ENCODE results near the gene CYSRT1.
A peak's percentile ranks its signal among the peaks of the same experiment; 100 is the strongest.

CYSRT1 gene

GRCh38 chr9:137227054-137227852 is 2.3 kb downstream of the CYSRT1 start, which contains the start of gene RNF224:
Gene RNF224 (plus strand): TSS chr9:137227502. CDS start chr9:137228336, 834 bp downstream.
- peak; percentile 82 for DNase-seq

DNA sequence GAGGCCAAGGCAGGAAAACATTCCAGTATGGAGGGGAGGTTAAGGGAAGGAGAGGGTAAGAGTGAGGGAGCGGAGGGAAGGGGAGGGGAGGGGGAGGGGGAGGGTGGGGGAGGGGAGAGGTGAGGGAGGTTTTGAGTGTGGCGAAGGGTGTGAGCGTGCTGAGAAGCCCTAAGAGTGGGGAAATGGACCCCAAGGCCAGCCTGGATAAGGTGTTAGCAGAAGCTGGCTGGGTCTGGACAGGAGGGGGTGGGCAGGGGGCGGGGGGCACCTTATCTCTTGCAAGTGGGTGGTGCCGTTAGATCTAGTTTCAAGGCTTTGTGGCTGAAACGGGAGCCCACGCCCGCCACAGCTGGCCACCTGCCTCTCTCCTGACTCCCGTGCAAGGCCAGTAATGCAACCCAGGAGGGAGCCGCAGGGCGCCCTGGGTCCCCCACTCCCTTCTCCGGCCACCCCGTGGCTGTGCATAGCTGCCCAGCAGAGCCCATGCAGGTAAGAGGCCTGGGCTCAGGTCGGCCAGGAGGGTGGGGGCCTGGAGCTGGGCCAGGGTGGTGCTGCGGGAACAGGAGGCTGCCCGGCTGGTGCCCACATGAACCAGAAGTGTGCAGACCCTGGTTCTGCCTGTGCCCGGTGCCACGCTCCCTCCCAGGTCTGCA is 3.0 kb downstream of the CYSRT1 start:
- no peak for DNase-seq

DNA sequence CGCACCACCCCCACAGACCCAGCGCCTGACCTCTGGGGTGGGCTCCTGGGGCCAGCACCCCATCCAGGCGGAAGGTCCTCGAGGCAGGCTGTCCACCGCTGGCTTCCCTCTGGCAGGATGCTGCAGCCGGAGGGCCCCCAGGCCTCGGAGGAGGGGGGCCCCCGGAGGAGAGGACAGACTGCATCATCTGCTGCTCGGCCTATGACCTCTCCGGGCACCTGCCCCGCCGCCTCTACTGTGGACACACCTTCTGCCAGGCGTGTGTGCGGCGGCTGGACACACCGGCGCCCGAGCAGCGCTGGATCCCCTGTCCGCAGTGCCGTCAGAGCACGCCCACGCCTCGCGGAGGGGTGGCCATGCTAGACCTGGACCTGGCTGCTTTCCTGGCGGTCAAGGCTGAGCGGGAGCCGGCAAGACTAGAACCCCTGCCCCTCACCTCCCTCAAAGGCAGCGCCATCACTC is 3.6 kb downstream of the CYSRT1 start:
- no peak for DNase-seq

DNA sequence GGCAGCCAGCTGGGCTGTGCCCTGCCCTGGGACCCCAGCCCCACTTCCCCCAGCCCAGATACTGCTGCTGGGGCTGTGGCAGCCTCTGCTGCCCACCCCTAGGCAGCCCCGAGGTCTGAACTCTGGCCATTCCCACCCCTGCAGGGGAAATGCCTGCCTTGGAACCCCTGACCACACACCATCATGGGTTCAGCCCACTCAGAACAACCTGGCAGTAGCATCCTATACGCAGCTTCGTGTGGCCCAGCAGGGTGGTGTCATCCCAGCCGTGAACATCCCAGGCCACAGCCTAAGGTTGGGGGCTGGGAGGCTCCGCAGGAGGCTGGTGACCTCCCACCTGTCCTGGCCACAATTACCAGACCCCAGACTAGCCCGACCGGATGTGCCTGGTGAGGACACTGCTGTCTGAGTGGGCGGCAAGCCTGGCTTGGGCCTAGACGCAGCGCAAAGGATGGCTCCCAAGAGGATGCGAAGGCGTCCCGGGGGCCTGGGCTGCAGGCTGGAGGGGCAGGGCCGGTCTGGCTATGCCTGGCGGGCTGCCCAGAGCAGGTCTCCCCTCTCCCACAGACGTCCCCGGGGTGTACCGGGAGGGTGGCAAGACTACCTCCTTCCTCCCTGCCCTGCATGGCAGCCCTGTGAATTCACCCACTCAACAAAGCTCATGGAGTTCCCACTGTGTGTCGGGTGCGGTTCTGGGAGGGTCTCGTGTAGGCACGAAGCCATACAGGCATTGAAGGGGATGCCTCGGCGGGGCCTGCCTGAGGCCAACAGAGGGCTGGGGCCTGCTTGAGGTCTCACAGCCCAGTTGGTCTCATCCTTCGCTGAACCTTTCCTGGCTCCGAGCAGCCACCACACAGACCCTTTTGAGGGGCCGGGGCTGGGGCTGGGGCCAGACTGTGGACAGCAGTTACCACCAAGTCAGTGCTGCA is 4.3 kb downstream of the CYSRT1 start:
- DNase-seq: no peak

DNA sequence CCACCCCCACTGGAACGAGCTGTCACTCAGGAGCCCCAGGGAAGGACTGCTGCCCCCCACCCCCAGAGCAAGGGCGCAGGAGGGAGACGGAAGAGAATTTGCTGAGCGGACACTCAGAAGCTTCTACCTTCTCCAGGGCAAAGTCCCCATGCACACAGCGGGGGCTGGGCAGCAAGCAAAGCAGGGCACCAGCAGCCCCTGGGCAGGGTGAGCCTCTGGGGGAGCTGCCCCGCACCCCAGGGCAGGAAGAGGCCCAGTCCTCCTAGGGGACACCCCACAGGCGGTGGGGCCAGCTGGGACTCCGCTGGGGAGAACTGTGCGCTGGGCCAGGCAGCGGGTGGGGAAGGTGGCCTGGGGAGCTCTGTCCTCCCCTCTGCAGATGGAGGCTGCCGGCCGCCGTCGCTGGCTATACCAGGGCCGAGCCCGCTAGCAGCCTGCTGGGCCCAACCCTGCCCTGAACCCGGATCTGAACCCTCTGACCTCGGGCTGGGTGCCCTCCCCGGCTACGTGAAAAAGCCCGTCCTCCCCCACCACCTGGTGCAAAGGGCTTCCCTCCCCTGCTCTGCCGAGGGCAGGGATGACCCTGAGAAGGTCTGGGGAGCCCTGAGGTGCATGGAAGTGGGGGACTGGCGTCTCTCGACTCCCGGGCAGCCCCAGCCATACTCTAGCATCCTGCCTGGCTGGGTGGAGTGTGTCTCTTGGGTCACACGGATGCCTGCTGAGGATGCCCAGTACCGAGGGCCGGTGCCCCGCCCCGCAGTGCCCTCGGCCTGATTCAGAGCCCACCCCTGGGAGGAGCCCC is 5.1 kb downstream of the CYSRT1 start:
- no peak for DNase-seq

- DNase-seq: no peak
Measured at GRCh38 chr9:137230705-137231371, 5.9 kb downstream of the CYSRT1 start, which contains the start of gene SLC34A3. Gene SLC34A3 (plus strand): TSS chr9:137230901. CDS start chr9:137231703, 802 bp downstream.

- DNase-seq: no peak
Measured at GRCh38 chr9:137231372-137232039, 6.5 kb downstream of the CYSRT1 start.

DNA sequence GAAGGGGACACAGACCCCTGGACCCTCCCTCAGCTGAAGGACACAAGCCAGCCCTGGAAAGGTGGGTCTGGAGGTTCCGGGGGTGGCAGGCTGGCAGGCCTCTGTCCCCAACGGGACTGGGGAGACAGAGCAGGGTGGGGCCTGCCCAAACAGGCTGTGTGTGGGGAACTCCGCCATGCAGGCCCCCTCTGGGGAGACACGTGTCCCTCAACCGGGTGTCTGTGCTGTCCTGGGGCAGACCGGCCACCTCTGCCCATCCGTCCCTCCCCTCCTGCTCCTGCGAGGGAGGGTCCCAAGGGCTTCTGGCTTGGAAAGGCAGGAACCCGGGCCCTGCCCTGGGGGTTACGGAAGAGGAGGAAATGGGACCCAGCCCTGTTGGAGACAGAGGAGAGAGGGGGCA is 7.1 kb downstream of the CYSRT1 start:
- DNase-seq: no peak

- DNase-seq: no peak
Measured at GRCh38 chr9:137232510-137232909, 7.5 kb downstream of the CYSRT1 start.

GRCh38 chr9:137233143-137233980 is 8.4 kb downstream of the CYSRT1 start:
- no peak for DNase-seq

DNA sequence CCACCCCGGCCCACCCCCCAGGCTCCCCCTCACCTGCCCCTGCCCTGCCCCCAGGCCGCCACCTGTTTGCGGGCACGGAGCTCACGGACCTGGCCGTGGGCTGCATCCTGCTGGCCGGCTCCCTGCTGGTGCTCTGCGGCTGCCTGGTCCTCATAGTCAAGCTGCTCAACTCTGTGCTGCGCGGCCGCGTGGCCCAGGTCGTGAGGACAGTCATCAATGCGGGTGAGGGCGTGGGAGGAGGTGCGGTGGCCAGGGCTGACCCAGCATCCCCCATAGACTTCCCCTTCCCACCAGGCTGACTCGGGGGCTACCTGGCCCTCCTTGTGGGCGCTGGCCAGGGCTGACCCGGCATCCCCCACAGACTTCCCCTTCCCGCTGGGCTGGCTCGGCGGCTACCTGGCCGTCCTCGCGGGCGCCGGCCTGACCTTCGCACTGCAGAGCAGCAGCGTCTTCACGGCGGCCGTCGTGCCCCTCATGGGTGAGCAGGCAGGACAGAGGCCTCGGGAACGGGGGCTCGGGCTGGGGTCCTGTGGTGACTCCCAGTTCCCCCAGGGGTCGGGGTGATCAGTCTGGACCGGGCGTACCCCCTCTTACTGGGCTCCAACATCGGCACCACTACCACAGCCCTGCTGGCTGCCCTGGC is 9.2 kb downstream of the CYSRT1 start:
- no peak for DNase-seq

DNA sequence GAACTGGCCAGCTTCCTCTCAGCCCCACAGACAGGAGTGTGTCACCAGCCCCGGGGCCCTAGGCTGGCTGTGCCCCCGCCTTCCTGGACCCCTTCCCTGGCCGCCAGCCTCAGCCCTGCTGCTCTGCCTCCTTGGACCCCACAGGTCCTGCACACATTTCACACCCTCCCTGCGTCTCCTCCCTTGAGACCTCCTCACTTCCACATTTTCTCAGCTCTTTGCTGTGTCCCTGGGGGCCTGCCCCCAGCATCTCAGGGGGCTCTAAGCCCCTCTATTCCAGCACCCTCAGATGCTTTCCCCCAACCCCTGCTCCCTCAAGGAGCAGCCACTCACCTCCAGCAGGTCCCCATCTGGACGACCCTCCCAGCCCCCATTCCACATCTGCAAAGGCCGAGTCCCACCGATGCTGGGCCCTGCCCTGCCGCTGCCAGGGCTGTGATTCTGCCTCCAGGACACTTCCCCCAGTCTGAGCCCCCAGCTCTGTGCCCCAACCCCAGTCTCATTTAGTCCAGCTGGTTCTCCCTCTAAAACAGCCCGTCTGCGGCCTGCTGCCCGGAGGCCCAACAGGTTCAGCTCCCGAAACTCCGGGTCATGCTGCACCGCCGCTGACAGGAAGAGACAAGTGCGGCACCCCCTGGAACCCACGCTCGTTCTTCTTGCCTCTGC is 9.9 kb downstream of the CYSRT1 start:
- no peak for DNase-seq

GRCh38 chr9:137235424-137236237 is 10.7 kb downstream of the CYSRT1 start:
- no peak for DNase-seq

GRCh38 chr9:137236238-137236935 is 11.4 kb downstream of the CYSRT1 start:
- DNase-seq: peak; percentile 91

DNA sequence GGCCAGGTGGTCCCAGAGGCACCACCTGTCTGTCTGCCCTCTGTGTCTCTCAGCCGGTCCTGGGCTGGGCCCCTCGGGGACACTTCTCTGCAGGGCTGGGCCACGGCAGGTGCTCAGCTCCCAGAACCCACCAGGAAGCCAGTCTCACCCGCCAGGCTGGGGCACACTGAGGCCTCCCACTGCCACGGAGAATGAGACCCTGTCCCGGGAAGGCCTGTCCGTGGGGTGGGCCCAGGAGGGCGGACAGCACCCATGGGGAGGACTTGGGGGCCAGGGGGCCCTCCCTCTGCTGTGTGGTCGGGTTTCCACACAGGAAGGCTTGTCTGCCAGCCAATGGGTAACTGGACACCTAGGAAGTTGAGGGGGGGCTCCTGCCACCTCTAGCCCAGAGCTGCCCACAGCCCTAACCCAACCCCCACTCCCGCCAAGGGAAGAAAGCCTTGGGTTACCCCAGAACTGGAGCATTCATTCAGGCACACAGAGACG is 12.0 kb downstream of the CYSRT1 start:
- no peak for DNase-seq

DNA sequence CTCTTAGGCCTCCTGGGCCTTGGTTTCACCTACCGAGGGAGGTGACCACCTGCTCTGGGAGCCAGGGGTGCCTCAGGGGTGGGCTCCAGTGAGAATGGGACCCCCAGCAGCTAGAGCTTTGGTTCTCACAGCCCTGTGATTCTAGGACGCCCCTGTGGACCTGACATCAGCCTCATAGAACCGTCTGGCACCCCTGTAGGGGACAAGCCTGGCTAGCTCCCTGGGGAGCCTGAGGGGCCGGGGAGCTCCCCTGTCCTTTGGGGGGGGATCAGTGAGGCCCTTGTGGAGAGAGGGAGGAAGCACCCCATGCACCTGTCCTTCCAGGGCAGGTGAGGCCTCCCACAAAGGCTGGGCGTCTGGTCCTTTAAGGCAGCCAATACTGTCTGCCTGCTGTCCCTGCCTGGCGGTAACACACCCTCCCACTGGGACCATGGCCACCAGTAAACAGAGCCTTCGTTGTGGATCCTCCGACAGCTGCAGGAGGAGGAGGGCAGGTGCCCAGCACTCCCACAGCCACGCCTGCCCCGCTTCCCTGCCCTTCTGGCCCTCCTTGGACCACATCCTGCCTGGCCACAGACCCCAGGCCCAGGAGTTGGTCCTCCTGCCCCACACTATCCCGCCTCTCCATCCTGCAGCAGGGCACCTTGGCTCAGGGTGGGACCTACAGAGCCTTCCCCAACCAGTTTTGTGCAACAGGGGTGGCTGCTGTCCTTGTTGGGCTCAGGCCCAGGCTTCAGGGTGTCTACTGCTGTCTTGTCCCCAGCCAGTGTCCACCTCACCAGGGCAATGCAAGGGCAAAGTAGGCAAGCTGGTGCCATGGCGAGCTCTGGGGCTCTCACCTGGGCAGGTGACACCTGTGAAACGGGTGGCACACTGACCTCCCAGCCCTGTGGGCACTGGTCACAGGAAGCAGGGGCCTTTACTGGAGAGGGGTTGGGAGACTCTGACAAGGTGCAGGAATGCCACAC is 13.1 kb downstream of the CYSRT1 start:
- DNase-seq: no peak
